Epidermal melanocyte (primary cell): ENCODE results near the gene PNMA8C.

Experiments used
- DNase-seq: peaks from one replicate; pipeline ENCODE4 v3.0.0; 2011; ENCODE audit warnings: low spot score; ENCODE audit not compliant: insufficient read length

Gene PNMA8C

DNA sequence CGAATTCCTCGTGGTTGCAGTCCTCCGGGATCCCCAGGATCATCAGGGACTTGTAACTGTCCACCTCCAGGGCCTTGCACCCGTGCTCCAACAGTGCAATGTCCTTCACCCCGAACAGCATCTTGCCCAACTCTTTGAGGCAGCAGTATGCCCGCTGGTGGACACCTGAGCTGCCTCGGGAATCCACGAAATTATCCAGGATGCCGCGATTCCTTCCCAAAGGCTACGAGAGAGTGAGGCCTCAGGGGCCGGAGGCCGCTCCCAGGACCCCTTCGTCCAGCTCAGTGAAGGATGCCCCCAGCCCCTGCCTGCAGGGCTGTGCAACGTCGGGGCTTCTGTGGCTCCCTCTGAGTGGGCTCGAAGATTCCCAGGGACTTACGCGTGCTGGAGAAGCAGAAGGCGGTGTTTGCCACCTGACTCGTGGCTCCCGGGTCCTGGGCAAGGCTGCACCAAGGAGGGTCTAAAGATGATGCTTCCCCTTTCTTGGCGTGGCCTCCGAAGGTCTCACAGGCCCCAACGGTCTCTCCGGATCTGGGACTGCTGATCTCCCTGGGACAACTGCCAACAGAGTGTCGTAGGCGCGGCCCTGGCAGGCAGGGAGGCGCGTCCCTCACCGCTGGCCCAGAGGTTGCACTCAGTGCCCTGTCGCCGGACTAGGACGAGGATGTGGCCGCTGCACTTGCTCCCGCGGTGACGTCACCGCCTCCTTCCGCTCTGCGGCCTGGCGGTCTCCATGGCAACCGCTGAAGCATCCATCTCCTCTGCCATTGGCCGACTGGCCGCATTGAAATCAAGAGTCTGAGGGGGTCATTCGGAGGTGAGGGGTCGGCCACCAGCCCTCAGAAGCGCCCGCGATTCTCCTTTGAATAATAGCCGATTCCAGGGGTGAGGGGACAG lies at the start of gene PNMA8C:
Gene PNMA8C (minus strand): TSS at position 698 of the 897 bp plus-strand sequence. CDS start 577 bp downstream, at position 121.
- DNase-seq, result no peak

DNA sequence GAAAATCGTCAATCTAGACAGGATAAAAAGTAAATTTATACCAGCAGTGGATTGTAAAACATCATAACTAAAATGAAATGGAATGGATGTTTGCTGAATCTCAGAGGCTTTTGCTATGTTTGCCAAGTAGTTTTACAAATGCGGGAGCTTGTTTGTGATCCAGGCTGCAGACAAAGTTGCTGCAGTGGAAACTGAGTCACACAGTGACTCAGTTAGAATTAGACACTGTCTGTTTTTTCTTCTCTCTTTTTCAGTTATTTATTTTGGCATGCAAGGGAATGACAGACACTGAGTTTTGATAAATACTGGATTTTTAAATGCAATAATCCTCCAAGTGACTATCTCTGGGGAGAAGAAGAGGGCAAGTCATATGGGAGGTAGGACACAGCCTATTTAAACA lies 47.2 kb upstream of the PNMA8C start:
- DNase-seq, result no peak

DNA sequence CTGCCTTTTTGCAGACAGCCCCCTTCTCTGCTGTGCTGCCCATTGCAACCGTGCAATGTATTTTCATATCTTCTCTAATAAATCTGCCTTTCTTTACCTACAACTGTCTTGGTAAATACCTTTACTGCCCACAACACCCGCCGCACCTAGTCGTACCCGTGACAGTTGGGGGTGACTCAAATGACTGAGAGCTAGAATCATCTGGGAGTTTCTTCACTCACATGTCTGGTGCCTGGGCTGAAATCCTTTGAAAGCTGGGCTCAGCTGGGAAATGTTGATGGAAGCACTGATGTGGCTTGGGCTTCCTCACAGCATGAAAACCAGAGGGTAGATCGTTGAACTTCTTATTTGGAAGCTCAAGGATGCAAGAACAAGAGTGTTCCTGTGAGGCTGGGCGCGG lies 45.5 kb upstream of the PNMA8C start:
- no peak for DNase-seq

DNA sequence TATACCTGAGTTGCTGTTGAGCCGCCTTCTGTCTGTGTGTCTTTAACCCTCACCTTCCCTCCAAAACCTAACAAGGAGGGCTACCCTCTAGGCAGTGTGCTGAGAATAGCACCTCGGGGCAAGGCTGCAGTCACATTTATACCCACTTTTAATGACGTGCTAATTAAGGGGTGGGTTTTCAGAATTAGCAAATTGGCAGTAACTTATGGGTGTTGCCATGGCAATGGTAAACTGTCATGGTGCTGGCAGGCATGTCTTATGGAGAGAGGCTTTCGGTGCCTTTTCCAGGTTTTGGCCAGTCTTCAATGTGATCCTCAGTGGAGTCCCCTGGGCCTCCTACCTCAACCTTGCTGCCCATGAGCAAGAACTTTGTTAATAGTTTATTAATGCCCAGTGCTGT lies 43.9 kb upstream of the PNMA8C start:
- DNase-seq, result no peak

DNA sequence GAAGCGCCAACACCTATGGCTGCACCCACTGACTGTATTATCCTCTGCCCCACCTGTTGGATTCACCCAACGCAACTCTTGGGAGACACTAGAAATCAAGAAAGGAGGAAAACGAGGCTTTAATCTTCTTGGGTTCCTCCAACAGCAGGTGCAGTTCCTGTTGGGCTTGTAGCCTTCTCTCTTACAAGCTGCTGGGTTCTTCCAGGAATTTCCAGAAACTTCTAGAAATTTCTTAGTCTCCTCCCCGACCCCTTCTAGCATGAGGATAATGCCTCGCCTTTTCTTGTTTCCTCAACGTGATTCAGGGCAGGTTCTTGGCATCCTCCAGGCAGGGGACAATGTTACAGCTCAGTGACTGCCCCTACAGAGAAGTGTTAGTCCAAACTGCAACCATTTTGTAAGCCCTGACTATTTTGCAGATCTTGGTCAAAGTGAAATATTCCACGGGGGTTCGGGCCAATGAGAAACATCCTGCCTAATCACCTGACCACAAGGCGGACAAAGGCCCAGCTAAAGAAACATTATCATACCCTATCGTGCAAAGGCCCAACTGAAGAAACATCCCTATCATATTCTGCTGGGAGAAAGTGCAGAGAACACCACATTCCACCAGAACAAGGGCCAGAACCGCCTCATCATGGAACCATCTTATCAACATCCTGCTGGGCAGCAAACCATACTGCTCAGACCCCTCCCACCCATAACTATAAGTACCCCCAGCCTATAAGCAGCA lies 43.2 kb upstream of the PNMA8C start:
- DNase-seq, result no peak

DNA sequence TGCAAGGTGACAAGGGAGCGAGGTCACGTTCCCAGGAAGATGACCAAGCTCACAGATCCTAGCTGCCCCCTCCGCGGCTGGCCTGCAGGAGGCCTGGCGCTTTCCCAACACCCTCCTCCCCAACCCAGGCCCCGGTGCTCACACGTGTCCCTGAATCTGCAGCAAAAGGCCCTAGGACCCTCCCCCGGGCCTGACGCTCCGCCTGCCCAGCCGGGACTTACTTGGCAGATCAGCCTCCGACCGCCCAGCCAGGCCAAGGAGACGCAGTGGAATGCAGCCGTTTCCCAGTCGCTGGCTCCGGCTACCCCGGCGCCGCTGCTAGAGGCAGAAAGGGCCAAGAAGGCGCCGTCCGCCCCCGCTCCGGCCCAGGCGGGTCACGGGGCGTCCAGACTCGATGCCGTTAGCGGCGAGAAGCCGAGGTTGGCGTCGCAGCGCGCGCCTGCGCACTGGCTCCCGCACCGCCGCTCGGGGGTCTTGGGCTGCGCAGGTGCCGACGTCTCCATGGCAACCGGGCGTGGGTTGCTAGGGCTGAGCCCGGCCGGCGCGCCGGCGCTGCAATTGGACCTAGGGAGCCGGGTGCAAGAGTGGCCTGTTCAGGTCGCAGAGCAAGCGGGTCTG lies 42.5 kb upstream of the PNMA8C start, which contains the start of gene PNMA8A:
Gene PNMA8A (minus strand): TSS at position 448 of the 618 bp plus-strand sequence. CDS start 528 bp downstream, outside the sequence.
- DNase-seq, result no peak

DNA sequence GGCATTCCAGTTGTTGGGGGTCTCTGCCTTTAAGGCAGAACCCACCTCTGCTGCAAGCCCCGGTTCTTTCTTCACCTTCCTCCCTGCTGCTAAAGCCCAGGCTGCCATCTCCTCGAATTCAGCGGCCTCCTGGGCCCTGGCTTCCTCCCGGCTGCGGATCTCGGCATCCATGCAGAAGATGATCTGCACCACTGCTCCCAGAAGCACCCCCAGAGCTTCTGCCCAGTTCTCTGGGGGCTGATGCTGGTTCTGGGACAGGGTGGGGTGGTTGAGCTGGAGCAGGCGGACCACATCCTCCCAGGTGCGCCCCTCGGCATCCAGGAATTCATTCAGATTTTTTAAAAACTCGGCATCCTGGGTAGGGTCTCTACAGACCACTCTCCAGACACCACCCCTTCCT lies 41.6 kb upstream of the PNMA8C start:
- DNase-seq, result no peak

DNA sequence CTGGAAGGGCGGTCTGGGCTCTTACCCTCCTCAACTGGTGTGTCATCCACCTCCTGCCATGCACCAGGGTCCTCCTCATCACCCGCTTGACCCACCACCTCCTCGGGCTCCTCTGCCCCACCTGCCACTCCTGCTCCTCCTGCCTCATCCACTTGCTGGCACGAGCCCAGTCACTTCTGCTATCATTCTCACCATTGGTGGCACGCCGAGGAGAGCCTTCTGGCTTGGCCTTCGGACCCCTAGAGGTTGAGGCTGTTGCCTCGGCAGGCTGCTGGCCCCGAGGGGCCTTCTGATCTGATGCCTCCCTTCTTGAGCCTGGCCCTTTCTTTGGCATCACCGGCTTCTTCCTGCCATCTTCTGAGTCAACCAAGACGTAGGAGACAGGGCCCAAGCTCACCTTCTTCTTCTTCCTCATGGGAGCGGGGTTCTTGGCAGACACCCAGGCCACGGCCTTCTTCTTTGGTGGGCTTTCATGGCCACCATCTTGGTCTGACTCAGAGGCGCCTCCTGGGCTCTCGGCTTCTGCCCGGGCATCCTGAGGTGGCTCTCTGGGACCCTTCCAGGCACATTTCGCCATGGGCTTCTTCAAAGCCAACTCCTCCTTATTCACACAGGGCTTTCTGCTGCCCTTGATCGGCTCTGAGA lies 40.9 kb upstream of the PNMA8C start:
- DNase-seq, result no peak

DNA sequence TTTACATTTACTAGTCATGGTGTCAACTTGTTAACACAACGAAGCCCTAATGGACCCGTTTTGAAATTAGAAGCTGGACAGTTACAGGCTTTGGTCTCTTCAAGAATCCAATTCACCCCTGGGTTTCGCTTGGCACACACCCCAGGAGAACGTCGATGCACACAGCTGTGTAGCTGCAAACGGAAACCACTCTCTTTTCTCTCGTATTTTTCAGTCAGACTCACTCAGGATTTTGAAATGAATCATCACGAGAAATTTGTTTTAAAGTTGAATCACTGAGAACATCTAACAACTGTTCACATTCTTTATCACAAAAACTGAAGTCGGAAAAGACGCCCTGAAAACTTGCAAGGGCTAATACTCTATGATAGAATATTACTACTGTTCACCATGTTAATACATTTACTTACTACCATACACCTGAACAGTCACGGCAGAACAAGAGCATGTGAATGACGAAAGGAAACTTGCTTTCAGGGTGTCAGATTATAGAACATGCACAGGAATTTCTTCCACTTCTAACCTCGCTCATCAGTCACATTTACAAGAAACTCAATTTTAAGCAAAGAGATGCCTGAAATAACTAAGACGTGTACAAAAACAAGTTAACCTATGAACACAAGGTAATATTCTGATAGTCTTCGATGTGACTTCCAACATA lies 37.9 kb upstream of the PNMA8C start:
- DNase-seq, result peak; percentile 46

DNA sequence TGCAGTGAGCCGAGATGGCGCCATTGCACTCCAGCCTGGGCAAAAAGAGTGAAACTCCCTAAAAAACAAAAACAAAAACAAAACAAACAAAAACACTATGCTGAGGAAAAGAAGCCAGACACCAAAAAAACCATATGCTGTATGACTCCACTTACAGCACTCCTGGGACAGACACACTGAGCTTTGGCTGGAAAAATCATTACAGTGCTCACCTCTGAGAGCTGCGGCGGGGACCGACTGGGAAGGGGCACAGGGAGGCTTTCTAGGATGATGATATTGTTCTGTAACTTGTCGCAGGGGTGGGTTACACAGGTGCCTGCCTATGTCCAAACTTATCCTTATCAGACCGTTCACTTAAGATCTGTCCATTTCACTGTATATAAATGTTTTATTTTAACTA lies 34.8 kb upstream of the PNMA8C start:
- no peak for DNase-seq

DNA sequence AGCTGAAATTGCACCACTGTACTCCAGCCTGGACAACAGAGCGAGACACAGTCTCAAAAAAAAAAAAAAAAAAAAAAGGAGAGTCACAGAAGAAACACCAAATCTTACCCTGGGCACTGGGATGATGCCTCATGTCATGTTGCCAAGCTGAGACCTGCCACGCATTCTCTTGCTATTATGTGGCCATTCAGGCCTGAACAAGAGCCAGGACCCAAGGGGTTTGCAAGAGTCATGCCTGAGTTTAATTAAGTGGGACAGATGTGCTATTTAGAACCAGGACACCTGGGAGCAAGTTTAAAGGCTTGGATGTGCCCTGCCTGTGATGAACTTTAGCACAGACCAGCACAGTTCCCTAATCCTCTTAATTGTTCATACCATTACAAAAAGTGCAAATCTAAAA lies 32.8 kb upstream of the PNMA8C start:
- DNase-seq, result no peak

DNA sequence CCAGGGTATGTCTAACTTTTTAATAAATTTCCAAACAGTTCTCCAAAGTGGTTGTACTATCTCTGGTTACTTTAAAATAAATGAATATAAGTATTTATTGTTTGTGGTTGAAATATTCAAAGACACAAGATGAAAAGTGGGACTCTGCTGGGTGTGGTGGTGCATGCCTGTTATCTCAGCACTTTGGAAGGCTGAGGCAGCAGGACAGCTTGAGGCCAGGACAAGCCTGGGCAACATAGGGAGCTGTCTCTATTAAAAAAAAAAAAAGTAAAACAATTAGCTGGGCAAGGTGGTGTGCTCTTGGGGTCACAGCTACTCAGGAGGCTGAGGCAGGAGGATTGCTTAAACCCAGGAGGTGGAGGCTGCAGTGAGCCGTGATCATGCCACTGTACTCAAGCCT lies 32.2 kb upstream of the PNMA8C start:
- DNase-seq, result no peak

DNA sequence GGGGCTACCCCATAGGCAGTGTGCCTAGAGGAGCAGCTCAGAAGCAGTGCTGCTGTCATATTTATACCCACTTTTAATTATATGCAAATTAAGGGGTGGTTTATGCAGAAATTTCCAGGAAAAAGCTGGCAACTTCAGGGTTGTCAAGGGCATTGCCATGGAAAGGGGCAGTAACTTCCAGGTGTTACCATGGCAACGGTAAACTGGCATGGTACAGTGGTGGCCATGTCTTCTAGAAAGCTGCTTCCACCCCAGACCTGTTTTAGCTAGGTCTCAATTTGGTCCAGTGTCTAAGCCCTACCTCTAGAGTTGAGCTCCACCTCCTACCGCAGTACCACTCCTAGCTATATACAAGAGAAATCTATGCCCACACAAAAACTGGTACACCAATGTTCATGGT lies 31.3 kb upstream of the PNMA8C start:
- DNase-seq, result no peak

DNA sequence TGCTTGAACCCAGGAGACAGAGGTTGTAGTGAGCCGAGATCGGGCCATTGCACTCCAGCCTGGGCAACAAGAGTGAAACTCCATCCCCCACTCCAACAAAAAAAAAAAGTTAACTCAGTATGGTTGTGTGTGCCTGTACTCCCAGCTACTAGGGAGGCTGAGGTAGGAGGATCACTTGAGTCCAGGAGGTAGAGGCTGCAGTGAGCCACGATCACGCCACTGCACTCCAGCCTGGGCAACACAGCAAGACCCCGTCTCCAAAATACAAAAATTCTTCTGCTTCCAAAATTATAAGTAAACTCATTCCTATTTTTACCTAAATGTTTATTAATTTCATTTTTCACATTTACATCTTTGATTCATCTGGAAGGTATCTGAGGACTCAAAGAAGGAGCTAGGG lies 28.2 kb upstream of the PNMA8C start:
- no peak for DNase-seq

DNA sequence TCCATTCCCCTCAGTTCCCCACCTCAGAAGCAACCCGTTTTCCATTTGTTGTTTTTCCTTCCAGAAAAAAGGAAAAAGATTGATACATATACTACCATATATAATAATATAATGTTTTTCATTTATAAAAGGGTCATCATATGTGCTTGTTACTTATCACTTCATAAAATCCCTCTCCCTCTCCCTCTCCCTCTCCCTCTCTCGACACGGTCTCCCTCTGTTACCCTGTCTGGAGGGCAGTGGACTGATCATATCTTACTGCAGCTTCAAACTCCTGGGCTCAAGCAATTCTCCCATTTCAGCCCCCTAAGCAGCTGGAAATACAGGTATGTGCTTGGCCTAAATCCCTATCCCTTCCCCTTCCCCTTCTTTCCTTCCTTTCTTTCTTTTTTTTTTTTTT lies 25.5 kb upstream of the PNMA8C start:
- no peak for DNase-seq

DNA sequence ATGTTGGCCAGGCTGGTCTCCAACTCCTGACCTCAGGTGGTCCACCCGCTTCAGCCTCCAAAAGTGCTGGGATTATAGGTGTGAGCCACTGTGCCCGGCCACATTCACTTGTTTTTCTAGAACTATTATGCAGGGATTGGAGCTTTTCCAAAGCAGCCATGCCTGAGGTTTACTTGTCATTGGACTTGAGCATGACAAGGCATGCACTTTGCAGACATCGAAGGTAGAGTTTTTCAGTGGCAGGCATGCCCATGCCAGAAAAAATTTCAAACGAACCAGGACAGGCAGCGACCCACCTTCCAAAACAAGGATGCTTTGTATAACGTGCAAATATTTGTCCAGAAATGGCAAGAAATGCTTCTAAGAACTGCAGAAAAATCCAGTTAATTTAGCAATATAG lies 24.9 kb upstream of the PNMA8C start:
- no peak for DNase-seq

DNA sequence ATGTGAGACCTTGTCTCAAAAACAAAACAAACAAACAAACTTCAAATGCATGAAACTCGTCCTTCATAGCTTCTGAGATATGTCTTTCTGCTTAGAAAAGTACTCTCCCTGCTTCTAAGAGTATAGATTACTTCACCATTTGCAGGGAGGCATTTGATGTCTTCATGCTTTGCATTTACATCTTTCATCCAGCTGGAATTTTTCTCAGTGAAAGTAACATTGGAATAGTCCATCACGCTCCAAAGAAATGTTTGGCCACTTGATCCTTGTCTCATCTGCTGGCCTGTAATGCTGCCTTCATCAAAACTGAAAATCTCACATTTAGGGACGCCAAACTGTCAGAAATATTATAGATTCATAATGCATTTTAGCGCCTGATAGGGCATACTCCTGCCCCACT lies 23.4 kb upstream of the PNMA8C start:
- no peak for DNase-seq

DNA sequence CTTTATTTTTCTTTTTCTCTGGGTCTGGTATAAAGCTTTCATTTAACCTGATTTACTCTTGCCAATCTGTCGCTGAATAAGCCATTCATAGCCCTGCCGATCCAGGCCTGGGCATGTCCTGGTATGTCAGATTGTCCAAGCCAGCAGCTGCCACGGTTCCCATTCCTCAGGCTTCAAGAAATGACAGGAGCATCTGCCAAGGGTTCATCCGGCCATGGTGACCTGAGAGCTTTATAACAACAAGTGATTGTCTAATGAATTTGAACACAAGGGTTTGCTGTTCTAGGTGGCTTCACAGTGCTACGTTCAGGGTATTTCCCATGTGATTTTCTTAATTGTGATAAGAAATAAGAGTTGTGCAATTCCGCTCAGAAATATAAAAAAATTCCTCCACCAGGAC lies 22.6 kb upstream of the PNMA8C start:
- DNase-seq, result no peak

DNA sequence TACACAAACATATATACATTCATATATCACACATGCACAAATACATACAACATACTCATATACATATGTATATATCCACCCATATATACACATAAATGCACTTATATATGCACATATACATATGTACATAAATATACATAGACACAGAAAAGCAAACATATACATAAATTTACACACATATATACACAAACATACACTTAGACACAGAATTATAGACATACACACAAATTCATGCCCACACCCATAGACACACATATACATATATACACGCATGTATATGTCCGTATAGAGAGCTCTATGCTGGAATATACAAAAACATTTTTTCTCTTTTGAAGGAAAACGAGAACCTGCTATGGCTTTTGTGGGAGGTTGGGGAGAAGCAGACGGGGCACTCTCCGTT lies 22.0 kb upstream of the PNMA8C start:
- no peak for DNase-seq

DNA sequence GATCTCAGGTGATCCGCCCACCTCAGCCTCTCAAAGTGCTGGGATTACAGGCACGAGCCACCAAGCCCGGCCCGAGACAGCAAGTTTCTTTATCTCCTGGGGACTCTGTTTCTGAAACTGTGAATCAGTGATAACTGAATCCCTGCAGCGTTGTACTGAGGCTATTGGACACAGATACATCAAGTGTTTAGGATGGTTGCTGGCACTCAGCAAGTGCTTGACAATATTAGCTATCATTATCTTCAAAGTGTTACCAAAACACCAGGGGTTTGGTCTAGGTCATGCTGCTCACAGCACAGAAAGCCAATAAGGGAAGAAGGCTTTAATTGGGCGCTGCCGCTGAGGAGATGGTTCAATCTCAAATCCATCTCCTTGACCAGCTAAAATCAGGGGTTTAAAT lies 20.5 kb upstream of the PNMA8C start:
- no peak for DNase-seq

DNA sequence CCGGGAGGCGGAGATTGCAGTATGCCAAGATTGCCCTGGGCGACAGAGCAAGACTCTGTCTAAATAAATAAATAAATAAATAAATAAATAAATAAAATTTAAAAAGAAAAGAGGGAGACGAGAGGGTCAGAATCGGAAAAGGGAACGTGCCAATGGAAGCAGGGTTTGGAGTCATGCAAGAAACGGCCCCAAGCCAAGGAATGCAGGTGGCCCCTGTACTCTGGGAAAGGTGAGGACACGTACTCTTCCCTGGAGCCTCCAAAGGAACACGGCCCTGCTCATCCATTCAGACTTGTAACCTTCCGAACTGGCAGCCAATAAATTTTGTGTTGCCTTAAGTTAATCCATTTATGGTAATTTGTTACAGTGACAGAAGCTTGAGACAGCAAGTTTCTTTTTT lies 19.9 kb upstream of the PNMA8C start:
- no peak for DNase-seq
